ENCODE data around the gene FAAH.
"Not testable (repeated sequence)": the region's sequence is repeated elsewhere in the genome, so short reads cannot be mapped to it uniquely, and the experiment has no call there.

FAAH gene

DNA sequence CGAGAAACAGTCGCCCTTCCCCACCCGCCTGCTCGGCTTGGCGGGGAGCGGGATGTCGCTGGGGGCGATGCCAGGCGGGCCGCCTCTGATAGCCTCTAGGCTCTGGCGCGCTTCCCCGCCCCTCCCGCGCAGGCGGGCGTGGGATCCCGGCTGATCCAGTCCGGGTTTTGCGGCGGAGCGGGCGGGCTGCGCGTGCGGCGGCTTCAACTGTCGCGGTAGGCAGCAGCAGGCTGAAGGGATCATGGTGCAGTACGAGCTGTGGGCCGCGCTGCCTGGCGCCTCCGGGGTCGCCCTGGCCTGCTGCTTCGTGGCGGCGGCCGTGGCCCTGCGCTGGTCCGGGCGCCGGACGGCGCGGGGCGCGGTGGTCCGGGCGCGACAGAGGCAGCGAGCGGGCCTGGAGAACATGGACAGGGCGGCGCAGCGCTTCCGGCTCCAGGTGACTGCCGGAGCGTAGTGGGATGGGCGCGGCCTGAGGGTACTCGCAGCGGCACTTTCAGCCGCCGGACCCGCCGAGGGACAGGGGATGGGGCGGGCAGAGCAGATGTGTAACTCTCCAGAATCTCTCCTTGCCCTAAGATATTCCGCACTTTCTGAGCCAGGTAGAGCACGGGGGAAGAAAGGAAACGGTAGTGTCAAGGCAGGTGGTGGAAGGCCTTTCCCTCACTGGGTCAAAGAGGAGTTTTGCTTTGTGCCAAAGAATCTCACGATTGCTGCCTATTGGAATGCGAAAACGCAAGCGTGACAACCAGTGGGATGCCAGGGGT lies at the start of gene FAAH:
Gene FAAH, plus strand, starts transcription at position 210 of the 764 bp plus-strand sequence. Its CDS starts 32 bp downstream, at position 242.
- DNase-seq (ENCODE audit: low read depth in 2 of 2): peak; percentile 22 to 39

DNA sequence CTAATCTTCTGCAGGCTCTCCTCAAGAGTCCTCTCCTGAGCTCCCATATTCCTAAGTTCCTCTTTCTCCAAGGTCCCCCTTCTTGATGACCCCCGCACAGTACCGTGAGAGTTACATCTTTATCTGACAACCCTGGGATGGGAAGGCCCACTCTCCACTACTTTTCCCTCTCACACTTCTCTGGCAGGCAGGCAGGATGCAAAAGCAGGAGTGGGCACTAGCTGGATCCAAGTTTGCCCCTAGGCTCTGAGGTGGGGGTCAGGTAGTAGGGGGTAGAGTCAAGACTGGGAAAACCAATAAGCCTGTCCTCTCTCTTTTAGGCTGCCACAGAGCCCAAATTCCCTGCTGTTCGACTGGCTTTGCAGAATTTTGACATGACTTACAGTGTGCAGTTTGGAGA lies 49.6 kb upstream of the FAAH start:
- DNase-seq (ENCODE audit: low read depth in 2 of 2): no peak

DNA sequence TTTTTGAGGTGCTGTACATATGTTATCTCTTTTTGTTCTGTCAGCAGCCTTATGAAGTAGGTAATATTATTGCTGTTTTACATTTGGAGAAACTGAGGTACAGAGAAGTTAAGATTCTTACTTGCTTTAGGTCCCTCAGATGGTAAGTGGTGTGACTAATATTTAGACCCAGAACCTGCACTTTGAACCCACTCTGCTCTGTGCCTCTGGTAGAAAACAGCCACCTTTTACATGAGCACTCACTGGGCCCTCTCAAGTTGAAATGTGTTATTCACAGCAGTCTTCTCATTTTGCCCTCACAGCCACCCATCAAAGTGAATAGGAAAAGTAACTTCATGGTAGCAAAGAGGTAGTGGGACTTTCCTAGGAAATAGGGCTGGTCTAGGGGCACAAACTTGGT lies 48.8 kb upstream of the FAAH start:
- no peak for DNase-seq (ENCODE audit: low read depth in 2 of 2)

DNA sequence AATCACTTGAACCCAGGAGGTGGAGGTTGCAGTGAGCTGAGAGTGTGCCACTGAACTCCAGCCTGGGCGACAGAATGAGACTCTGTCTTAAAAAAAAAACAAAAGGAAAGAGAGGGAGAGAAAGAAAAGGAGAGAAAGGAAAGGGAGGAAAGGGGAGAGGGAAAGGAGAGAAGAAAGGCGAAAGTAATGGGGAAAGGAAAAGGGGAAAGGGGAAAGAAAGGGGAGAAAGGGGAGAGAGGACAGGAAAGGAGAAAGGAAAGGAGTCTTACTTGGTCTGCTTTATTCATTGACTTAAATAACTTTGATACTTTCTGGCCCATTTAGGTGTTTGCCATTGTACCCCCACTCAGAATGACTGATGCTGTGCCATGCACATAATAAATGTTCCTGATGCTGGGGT lies 41.8 kb upstream of the FAAH start:
- no peak for DNase-seq (ENCODE audit: low read depth in 2 of 2)

DNA sequence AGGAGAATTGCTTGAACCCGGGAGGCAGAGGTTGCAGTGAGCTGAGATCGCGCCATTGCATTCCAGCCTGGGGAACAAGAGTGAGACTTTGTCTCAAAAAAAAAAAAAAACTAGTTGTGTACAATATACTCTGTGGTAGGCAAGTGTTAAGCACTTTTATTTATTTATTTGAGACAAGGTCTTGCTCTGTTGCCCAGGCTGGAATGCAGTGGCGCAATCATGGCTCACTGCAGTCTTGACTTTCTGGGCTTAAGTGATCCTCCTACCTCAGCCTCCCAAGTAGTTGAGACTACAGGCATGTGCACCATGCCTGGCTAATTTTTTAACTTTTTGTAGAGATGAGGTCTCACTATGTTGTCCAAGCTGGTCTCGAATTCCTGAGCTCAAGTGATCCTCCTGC lies 38.2 kb upstream of the FAAH start:
- DNase-seq (ENCODE audit: low read depth in 2 of 2): not testable (repeated sequence)

DNA sequence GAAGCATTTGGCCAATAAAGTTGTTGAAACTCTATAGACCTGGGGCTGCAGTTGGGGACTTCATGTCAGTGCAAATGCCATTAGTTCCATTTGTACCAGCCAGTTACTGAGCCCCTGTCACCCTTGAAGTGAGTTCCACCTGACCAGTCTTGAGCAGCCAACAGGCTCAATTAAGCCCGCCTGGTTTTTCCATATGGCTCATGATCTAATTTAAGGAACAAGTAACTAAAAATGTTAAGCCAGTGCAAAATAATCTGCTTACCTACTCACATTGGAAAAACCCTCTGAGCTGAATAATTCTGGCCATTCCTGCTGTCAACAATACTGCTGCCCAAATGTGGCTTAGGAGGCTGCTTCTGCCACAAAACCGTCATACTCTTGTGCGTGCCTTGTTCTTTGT lies 32.0 kb upstream of the FAAH start:
- DNase-seq (ENCODE audit: low read depth in 2 of 2): no peak

DNA sequence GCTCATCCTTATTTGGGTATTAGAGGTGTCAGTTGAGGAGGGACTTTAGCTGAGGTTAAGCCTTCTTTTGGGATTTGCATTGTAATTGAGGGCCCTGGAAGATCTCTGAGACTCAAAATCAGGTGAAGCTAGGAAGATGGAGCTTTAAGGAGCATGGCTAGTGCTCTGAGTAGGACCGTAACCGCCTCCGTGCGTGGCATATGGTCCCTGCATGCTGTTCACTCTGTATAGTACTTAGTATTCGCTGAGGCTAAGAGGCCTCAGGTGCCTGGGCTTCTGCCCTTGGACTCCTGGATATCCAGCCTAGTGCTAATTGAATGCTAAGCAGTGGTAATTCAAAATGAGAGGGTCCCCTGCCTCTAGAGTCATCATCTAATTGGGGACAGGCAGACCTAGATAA lies 31.0 kb upstream of the FAAH start:
- no peak for DNase-seq (ENCODE audit: low read depth in 2 of 2)

DNA sequence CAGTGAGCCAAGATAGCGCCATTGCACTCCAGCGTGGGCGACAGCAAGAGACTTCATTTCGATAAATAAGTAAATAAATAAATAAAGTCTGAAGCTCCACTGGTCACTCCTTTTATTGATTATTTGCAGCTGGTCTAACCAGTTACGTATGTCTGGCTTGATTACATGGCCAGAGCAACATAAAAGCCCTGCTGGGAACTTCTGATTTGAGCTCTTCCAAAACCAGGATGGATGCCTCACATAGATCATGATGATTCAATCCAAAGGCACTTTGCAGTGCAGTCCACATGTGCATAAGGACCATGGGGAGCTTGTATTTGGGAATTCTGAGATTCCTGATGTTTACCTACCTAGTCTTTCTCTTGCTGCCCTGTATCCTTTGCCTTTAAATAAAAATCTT lies 29.5 kb upstream of the FAAH start:
- DNase-seq (ENCODE audit: low read depth in 2 of 2): no peak

DNA sequence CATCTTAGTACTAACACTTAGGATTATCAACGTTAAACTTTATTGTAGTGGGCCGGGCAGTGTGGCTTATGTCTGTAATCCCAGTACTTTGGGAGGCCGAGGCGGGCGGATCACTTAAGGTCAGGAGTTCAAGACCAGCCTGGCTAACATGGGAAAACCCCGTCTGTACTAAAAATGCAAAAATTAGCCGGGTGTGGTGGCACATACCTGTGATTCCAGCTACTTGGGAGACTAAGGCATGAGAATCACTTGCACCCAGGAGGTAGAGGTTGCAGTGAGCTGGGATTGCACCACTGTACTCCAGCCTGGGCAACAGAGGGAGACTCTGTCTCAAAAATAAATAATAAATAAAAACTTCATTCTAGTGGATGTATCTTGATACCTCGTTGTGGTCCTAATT lies 28.3 kb upstream of the FAAH start:
- DNase-seq (ENCODE audit: low read depth in 2 of 2): not testable (repeated sequence)

DNA sequence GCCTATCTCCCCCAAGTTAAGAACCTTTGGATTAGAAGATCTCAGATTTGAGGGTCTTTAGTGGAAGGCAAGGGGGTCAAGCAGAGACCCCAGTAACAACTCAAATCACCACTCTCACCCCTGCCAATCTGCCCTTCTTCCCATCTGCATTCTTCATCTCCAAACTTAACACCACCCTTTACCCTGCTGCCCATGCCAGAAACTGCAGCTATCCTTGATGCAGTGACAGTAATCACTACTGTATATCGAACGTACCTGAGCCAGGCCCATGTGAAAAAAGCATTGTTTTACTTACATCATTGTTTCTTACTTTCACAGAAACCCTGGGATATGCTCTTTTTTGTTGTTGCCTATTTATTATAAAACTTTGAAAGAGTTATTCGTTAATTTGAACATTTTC lies 27.0 kb upstream of the FAAH start:
- DNase-seq (ENCODE audit: low read depth in 2 of 2): no peak

DNA sequence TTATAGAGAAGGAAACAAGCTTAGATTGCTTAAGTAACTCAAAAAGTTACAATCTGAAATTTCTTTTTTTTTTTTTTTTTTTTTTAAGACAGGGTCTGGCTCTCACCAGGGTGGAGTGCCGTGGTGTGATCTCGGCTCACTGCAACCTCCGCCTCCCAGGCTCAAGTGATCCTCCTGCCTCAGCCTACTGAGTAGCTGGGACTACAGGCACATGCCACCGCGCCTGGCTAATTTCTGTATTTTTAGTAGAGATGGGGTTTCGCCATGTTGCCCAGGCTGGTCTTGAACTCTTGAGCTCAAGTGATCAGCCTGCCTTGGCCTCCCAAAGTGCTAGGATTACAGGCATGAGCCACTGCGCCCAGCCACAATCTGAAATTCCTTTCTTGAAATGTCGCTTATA lies 26.4 kb upstream of the FAAH start:
- DNase-seq (ENCODE audit: low read depth in 2 of 2): not testable (repeated sequence)

DNA sequence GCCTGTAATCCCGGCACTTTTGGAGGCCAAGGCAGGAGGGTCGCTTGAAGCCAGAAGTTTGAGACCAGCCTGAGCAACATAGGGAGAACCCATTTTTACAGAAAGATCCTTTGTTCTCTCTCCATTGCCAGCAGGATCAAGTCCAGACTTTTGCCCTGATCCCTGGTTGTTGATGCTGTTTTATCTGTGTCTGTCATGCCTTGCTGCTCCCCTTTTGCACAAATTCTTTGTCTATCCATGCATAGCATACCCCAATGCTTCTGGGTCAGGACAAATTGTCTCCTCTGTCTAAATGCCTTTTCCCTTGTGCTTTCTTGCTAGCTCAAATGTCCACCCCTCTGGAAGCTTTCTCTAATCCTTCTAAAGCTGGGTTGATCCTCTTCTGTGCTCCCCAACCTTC lies 25.3 kb upstream of the FAAH start:
- no peak for DNase-seq (ENCODE audit: low read depth in 2 of 2)

DNA sequence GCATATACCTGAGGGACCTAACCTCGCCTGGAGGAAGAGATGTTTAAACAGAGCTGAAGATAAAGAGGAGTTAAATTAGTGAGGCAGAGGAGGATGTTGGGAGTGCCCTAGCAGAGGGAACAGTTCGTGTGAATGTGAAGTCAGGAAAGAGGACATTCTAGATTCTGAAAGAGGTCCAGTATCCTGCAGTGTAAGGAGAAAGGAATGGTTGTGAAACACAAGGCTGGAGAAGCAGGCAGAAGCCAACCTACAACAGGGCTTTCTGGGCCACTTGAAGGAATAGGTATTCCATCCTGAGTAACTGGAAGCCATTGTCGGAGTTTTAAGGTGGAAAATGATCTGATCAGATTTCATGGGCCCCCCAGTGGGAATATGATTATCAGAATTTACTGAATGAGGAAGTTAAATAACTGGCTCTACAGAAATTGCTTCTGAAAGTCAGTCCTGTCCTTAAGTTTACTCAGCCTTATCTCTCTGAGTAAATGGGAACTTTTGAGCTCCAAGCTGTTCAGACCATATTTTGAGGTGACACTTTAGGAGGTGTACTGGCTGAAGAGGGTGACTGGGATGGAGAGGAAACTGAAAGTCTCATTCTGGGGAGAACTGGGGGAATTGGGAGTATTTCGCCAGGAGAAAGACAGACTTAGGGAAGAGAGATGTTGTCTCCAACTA lies 24.4 kb upstream of the FAAH start:
- DNase-seq (ENCODE audit: low read depth in 2 of 2): no peak

DNA sequence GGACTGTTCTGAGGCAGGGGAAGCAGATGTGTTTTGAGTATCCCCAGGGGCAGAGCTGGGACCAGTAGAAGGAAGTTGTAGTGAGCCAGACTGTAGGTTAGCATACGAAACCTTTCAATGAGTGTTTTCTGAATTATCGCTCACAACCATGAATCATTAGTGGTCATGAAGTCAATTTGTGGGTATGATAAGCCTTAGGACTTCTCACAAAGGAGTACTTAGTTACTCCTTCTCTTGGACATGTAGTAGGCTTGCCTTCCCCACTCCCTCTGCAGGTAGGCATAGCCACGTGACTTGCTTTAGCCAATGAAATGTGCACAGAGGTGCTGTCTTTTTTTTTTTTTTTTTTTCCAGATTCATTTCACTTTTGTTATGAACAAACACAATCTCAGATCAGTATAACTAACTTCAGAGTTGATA lies 23.9 kb upstream of the FAAH start:
- no peak for DNase-seq (ENCODE audit: low read depth in 2 of 2)

DNA sequence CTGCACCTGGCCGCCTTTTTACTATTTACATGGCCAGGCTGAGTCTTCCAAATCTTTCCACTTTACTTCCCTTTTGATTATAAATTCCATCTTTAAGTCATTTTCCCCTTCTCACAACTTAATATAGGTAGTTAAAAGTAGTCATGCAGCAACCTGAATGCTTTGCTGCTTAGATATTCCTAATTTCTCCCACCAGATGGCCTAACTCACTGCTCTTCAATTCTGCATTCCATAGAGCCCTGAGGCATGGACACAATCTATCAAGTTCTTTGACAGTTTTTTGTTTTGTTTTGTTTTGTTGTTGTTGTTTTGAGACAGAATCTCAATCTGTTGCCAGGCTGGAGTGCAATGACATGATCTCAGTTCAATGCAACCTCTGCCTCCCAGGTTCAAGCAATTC lies 21.7 kb upstream of the FAAH start:
- DNase-seq (ENCODE audit: low read depth in 2 of 2): no peak

DNA sequence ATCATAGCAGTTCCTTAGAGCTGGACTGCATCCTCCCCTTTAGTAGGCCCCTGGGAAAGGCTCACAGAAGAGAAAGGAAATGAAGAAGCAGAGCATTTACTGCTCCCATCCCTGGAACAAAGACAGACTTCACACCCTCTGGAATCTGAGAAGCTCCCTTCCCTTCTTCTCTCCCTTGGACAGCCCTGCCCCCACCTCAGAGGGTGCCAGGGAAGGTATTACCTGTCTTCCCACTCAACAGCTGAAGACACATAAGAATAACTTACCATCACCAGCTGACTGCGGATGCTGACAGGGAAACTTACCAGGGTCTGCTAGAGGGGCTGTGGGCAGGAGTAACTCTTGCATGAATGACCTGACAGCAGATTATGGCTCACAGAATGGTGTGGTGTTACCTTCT lies 14.1 kb upstream of the FAAH start:
- no peak for DNase-seq (ENCODE audit: low read depth in 2 of 2)

DNA sequence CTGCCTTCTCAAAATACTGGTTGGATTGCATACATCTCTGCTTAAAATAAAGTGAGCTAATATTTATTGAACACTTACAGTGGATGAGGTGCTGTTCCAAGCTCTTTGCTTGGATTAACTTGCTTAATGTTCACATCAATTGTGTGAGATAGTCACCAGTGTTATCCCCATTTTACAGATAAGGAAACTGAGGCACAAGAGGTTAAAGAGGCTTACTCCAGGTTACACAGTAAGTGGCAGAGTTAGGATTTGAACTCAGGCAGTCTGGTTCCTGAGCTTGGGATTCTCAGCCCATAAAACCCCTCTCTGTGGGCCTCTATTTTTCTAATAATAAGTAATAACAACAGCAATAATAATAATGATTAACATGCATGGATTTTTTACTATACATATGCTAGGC lies 13.6 kb upstream of the FAAH start:
- no peak for DNase-seq (ENCODE audit: low read depth in 2 of 2)

DNA sequence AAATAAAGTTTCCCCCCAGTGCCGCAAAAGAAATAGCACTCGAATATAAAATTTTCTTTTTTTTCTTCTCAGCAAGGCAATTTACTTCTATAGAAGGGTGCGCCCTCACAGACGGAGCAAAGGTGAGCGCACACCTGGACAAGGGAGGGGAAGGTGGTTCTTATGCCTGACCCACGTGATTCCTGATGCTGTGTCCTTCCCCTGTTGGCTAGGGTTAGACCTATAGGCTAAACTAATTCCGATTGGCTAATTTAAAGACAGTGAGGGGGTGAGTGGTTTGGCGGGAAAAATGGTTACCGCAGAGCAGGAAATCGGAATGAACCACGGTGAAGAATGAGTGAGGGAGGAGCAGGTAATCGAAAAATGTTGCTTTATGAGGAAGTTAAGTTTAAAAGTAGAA lies 607 bp upstream of the FAAH start:
- no peak for DNase-seq (ENCODE audit: low read depth in 2 of 2)

DNA sequence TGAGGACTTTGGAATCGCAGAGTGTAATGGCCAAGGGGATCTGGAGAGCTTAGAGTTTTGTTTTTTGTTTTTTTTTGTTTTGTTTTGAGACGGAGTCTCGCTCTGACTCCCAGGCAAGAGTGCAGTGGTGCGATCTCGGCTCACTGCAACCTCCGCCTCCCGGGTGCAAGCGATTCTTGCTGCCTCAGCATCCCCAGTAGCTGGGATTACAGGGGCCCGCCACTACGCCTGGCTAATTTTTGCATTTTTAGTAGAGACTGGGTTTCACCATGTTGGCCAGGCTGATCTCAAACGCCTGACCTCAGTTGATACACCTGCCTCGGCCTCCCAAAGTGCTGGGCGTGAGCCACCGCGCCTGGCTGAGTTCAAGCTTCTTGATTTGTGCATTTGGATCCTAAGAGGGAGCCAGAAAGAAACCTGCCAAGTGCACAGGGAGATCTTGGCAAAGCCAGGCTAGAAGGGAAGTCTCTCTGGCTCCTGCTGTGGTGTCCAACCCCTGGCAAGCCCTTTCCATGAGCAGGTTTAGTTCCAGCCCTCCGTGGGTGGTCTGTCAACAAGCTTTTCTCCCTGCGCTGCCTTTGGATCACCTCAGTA lies 852 bp downstream of the FAAH start:
- no peak for DNase-seq (ENCODE audit: low read depth in 2 of 2)

DNA sequence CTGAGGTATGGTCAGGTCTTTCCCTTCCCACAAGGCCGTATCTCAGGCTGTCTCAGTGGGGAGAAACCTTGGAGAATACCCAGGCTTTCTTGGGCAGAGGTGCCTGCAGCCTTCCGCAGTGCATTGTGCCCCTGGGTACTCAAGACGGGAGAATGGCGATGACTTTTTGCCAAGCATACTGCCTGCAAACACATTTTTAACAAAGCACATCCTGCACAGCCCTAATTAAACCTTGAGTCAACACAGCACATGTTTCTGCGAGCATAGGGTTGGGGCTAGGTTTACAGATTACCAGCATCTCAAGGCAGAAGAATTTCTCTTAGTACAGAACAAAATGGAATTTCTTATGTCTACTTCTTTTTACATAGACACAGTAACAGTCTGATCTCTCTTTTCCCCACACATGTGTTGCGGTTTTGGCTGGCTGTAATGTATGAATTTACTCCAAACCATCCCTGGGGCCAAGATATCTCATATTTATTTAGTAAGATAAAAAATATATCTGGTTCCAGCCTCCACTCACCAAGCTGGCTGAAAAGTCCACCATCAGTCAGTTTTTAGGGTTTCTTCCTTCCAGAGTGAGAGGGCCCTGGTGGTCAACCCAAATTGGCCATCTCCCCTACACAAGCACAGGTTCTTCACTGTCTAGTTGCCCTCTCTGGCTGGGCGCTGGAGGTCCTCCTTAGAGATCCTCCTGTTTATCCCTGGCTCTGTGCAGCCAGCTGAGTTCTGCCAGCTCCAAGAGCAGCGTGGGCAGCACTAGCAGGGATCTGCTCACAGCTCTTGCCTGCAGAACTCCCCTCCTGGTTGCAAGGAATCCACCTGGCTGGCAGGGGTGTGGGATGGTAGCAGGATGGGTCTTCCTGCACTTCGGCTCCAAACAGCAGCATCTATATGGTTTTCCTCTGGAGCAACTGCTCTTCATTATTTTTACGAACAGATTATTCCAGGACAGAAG lies 2.6 kb downstream of the FAAH start:
- DNase-seq (ENCODE audit: low read depth in 2 of 2): no peak

DNA sequence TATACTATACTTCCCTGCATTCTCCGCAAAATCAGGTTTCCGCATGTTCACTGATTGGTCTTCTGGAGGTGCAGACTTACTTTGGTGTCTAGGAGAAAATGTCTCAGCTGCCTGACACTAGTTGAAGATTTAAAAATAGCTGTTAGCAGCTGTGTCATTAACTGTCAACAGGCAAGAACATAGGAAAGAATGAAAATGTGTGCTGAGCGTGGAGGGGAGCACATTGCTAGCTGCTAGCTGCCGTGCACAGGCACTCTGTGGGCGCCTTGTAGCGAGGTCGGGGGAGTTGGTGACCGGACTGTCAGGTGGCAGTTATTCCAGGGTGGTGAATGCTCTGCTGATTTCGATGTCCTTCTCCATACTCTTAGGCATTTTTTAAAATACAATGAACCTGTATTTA lies 5.2 kb downstream of the FAAH start:
- no peak for DNase-seq (ENCODE audit: low read depth in 2 of 2)

DNA sequence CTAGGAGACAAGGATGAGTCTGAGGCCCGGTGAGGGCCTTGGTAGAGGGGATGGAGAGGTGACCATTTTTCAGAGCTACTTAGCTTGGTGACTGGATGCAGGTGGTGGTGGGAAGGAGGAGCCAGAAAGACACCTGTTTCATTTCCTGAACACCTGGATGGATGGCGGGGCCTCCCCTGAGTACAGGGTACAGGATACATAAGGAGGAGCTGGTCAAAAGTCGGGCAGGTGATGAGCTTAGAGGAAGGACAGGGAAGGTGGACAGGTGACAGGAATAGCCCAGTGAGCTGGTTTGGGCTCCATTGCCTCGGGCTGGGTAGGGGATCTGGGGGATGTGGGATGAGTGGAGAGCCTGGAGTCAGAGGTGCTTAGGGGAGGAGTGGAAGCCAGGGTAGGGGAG lies 6.3 kb downstream of the FAAH start:
- DNase-seq (ENCODE audit: low read depth in 2 of 2): no peak
